Caco-2 (cell line): ENCODE data around the gene SLC7A14. TPM values are rescaled to one million over a fixed set of nuclear protein-coding genes. Genes with fewer than 3 reads are reported as not detected.

Experiments
- BruUV-seq: library from RNA; stranded (reverse); fragments of 400-500 nt; replicated peaks from 2 replicates; lab custom pipeline; 2021; lab: Mats Ljungman, UMichigan
- CTCF ChIA-PET: fragments of 300-600 bp; sonication (Branson Sonifier 250); formaldehyde crosslinking; loops from one replicate; lab custom pipeline; 2022; ENCODE audit warnings: antibody characterized with exemption; lab: Charles Lee
- POLR2A ChIA-PET: fragments of 300-600 bp; sonication (Branson Sonifier 250); formaldehyde crosslinking; loops from one replicate; lab custom pipeline; 2022; ENCODE audit warnings: antibody characterized with exemption; lab: Charles Lee
- DNase-seq, 2 experiments: peaks; one replicate each; pipeline versions ENCODE4 v3.0.0 to v3.0.0-alpha.2; 2020 to 2022
- H3K27me3 ChIP-seq: replicated peaks from 2 replicates; pipeline ENCODE4 v1.6.0; 2011; ENCODE audit warnings: low read length; ENCODE audit not compliant: control insufficient read depth, insufficient read depth
- H3K36me3 ChIP-seq: 2 replicates; pipeline ENCODE4 v1.5.1; 2011; ENCODE audit warnings: low read length; ENCODE audit not compliant: control insufficient read depth, insufficient read depth
- H3K4me1 ChIP-seq: fragments of 250-450 bp; sonication (Bioruptor Pico); 2 replicates; pipeline ENCODE4 v1.5.1; 2020; ENCODE audit warnings: mild to moderate bottlenecking
- H3K4me3 ChIP-seq: 2 replicates; pipeline ENCODE4 v1.5.1; 2011; ENCODE audit warnings: low read depth, mild to moderate bottlenecking, control low read depth, low read length
- H3K9me3 ChIP-seq: fragments of 250-450 bp; sonication (Bioruptor Pico); 2 replicates; pipeline ENCODE4 v1.5.1; 2020; ENCODE audit warnings: mild to moderate bottlenecking, moderate library complexity
- H3K27ac Mint-ChIP-seq: one replicate; pipeline ENCODE4 v1.8.0; 2022; ENCODE audit warnings: mixed read lengths; ENCODE audit not compliant: unreplicated experiment
- H3K27me3 Mint-ChIP-seq: one replicate; pipeline ENCODE4 v1.8.0; 2022; ENCODE audit warnings: mixed read lengths; ENCODE audit not compliant: insufficient read depth, unreplicated experiment
- H3K36me3 Mint-ChIP-seq: one replicate; pipeline ENCODE4 v1.8.0; 2022; ENCODE audit warnings: mild to moderate bottlenecking, mixed read lengths; ENCODE audit not compliant: insufficient read depth, unreplicated experiment
- H3K4me1 Mint-ChIP-seq: one replicate; pipeline ENCODE4 v1.8.0; 2022; ENCODE audit warnings: low read depth, mixed read lengths; ENCODE audit not compliant: unreplicated experiment
- H3K4me3 Mint-ChIP-seq: one replicate; pipeline ENCODE4 v1.8.0; 2022; ENCODE audit warnings: mild to moderate bottlenecking, moderate library complexity, mixed read lengths; ENCODE audit not compliant: unreplicated experiment
- H3K9me3 Mint-ChIP-seq: one replicate; pipeline ENCODE4 v1.8.0; 2022; ENCODE audit warnings: mixed read lengths; ENCODE audit not compliant: unreplicated experiment
- CTCF ChIP-seq, 2 experiments: fragments of 200-600 bp in 1 of 2; IDR thresholded peaks; 1 replicate in 1 of 2; 2 replicates in 1 of 2; pipeline versions ENCODE4 v1.5.1 to v1.8.0; 2011 to 2022; ENCODE audit warnings: antibody characterized with exemption in 1 of 2, control low read depth in 1 of 2, inconsistent platforms in 1 of 2, low read depth in 1 of 2, low read length in 1 of 2, mild to moderate bottlenecking in 1 of 2, moderate library complexity in 1 of 2; ENCODE audit not compliant: insufficient read depth in 1 of 2, severe bottlenecking in 1 of 2, unreplicated experiment in 1 of 2
- intact Hi-C: fragments of 100-400 bp; cut with micrococcal nuclease; formaldehyde crosslinking; loops from one replicate; pipeline ENCODE4 v1.10.0; 2022; ENCODE audit not compliant: unreplicated experiment
- total RNA-seq: library from RNA; stranded (reverse); gene quantifications from 2 replicates; pipeline ENCODE4 v1.2.3, GENCODE V29; 2022

SLC7A14 gene
- total RNA-seq, 1 experiment from 2014 or later = not detected

DNA sequence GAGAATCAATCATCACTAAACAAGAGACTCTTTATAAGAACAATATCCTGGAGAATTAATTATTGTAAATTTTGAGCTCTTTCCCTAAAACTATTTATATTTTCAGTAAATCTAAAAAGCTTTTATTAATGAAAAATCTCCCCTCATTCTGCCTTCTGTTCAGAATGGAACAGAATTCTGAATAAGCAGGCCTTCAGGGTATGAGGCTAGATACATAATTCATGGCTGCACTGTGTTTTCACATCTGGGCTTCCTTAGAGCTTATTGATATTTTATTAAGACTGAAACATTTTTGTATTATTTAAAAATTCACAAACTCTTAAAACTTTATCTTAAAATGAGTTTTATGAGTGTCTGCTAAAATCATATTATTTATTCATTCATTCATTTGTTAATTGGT is 142.4 kb downstream of the SLC7A14 start:
- DNase-seq = no peak
- no peaks in the 10 kb centered on the region for H3K4me1 ChIP-seq
- no peaks in the 10 kb centered on the region for H3K36me3 Mint-ChIP-seq
- ChIA-PET POLR2A (interaction anchor here (0.6 kb wide), 1 partner anchor 300 kb away, joined by 6 read pairs; no protein-coding TSS in a partner anchor), CTCF (interaction anchor here (1.1 kb wide), 1 partner anchor 368 kb away, joined by 4 read pairs; no protein-coding TSS in a partner anchor)
- no peaks in the 10 kb centered on the region for H3K9me3 Mint-ChIP-seq
- no peaks in the 10 kb centered on the region for H3K27me3 ChIP-seq
- no peak overlapping the region for H3K27ac Mint-ChIP-seq
- no peaks in the 10 kb centered on the region for H3K9me3 ChIP-seq
- H3K4me3 Mint-ChIP-seq = no peak overlapping the region
- BruUV-seq = no TSS peak
- intact Hi-C loops = no loop called here
- no peaks in the 10 kb centered on the region for H3K4me1 Mint-ChIP-seq
- H3K36me3 ChIP-seq = no peaks in the 10 kb centered on the region
- H3K27me3 Mint-ChIP-seq = peaks cover 4% of the 10 kb centered on the region
- H3K4me3 ChIP-seq = no peak overlapping the region
- no peak for TF ChIP-seq CTCF (IDR thresholded peaks at IDR 0.05; ENCODE audit: insufficient read depth in 1 of 2, low read depth in 1 of 2, low read length in 1 of 2, severe bottlenecking in 1 of 2, unreplicated experiment in 1 of 2)

DNA sequence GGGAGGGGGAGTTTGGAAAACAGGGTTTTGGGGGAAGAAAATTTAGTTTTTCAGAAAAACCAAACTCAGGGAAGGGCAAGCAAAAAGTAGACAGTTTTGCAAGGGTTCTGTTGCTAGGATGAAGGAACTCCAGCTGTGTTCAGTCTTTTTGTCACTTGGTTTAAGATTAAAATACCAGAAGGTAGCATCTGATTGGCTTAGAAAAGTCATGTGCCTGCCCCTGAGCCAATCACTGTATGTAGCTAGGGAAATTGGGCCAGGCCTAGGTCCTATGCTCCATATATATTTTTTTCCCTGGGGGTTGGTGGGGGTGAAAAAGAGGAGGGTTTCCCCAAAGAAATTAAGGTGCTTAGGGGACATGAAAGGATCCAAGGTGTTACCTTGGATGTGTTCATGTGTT is 142.9 kb downstream of the SLC7A14 start:
- CTCF ChIA-PET = interaction anchor here (1.1 kb wide), 1 partner anchor 369 kb away, joined by 4 read pairs; no protein-coding TSS in a partner anchor
- intact Hi-C loops = no loop called here
- POLR2A ChIA-PET = interaction anchor here (0.6 kb wide), 1 partner anchor 299 kb away, joined by 6 read pairs; no protein-coding TSS in a partner anchor
- Histone ChIP-seq H3K27me3 (no peaks in the 10 kb centered on the region), H3K9me3 (no peaks in the 10 kb centered on the region), H3K4me1 (no peaks in the 10 kb centered on the region), H3K36me3 (no peaks in the 10 kb centered on the region), H3K4me3 (no peak overlapping the region)
- no peak overlapping the region for H3K27ac Mint-ChIP-seq
- no peaks in the 10 kb centered on the region for H3K36me3 Mint-ChIP-seq
- TF ChIP-seq CTCF (IDR thresholded peaks at IDR 0.05; ENCODE audit: insufficient read depth in 1 of 2, low read depth in 1 of 2, low read length in 1 of 2, severe bottlenecking in 1 of 2, unreplicated experiment in 1 of 2) = no peak
- H3K9me3 Mint-ChIP-seq = no peaks in the 10 kb centered on the region
- peaks cover 4% of the 10 kb centered on the region for H3K27me3 Mint-ChIP-seq
- DNase-seq = no peak
- H3K4me3 Mint-ChIP-seq = no peak overlapping the region
- H3K4me1 Mint-ChIP-seq = no peaks in the 10 kb centered on the region
- BruUV-seq = no TSS peak

- H3K4me3 ChIP-seq = no peak overlapping the region
- H3K36me3 Mint-ChIP-seq = no peaks in the 10 kb centered on the region
- BruUV-seq = no TSS peak
- no peaks in the 10 kb centered on the region for H3K4me1 Mint-ChIP-seq
- CTCF ChIA-PET = interaction anchor here (0.5 kb wide), 1 partner anchor 11 kb away, joined by 3 read pairs; no protein-coding TSS in a partner anchor
- no peaks in the 10 kb centered on the region for H3K36me3 ChIP-seq
- H3K27me3 Mint-ChIP-seq = peaks cover 4% of the 10 kb centered on the region
- TF ChIP-seq CTCF (IDR thresholded peaks at IDR 0.05; ENCODE audit: insufficient read depth in 1 of 2, low read depth in 1 of 2, low read length in 1 of 2, severe bottlenecking in 1 of 2, unreplicated experiment in 1 of 2) = no peak
- H3K9me3 ChIP-seq = no peaks in the 10 kb centered on the region
- no peaks in the 10 kb centered on the region for H3K4me1 ChIP-seq
- POLR2A ChIA-PET = no interaction called here
- H3K27ac Mint-ChIP-seq = no peak overlapping the region
- H3K4me3 Mint-ChIP-seq = no peak overlapping the region
- no peaks in the 10 kb centered on the region for H3K9me3 Mint-ChIP-seq
- intact Hi-C loops = no loop called here
- no peak for DNase-seq
- no peaks in the 10 kb centered on the region for H3K27me3 ChIP-seq
Measured at GRCh38 chr3:170441412-170441811, 144.5 kb downstream of the SLC7A14 start.
